OCI-LY3 (cell line): ENCODE measurements around the gene CCDC182.

Experiments
- EZH2phosphoT487 ChIP-seq: fragments of 200-600 bp; shearing (Covaris generic); IDR thresholded peaks from 2 replicates; pipeline ENCODE4 v1.6.1; 2018; ENCODE audit warnings: antibody characterized with exemption, mixed run types, low read depth
- TF ChIP-seq, protein P1 (sequence below): fragments of 200-600, 300-600 bp; sonication (generic); IDR thresholded peaks from 2 replicates; pipeline ENCODE4 v1.5.1; 2014; ENCODE audit warnings: antibody characterized with exemption, low read length, low read depth

DNA sequence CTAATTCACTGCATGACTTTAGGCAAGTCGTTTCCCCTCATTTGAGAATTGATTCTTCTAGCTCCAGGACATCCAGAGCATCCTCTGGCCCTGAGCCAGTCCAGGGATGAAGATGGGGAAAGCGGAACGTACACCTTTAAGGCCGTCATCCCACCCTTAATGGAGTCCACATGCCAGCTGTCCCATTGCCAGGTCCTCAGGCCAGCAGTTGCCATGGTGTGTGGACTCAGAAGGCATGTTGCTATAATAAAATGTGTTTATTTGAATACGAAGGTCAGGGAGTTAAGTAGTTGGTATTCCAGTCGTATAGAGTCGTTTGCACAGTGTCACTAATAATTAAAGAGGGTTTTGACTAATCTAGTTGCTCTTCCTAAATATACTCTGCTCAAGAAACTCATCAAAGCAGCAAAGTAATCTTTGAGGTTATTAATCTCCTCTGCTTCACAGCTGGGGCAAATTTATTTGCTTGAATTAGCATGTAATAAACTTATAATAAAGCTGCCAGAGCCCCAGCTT is 30.4 kb downstream of the CCDC182 start:
- TF ChIP-seq, protein P1, sequence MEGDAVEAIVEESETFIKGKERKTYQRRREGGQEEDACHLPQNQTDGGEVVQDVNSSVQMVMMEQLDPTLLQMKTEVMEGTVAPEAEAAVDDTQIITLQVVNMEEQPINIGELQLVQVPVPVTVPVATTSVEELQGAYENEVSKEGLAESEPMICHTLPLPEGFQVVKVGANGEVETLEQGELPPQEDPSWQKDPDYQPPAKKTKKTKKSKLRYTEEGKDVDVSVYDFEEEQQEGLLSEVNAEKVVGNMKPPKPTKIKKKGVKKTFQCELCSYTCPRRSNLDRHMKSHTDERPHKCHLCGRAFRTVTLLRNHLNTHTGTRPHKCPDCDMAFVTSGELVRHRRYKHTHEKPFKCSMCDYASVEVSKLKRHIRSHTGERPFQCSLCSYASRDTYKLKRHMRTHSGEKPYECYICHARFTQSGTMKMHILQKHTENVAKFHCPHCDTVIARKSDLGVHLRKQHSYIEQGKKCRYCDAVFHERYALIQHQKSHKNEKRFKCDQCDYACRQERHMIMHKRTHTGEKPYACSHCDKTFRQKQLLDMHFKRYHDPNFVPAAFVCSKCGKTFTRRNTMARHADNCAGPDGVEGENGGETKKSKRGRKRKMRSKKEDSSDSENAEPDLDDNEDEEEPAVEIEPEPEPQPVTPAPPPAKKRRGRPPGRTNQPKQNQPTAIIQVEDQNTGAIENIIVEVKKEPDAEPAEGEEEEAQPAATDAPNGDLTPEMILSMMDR, result no peak
- no peak for TF ChIP-seq EZH2phosphoT487
